ENCODE results near the gene PCSK9. TPM values are rescaled to one million over a fixed set of nuclear protein-coding genes. Genes with fewer than 3 reads are reported as not detected.

PCSK9 gene
- total and polyA plus RNA-seq, 2 of the 13 experiments (the other 11 are each of a cell fraction or from before 2014, with no cell fraction given) = 33.3 to 80.5 TPM

- Histone ChIP-seq H3K9me3 (ENCODE audit: low read length) (no peaks in the 10 kb centered on the region), H4K20me1 (ENCODE audit: insufficient read depth, low read length) (no peaks in the 10 kb centered on the region), H3K4me1 (ENCODE audit: insufficient read depth, low read length) (peaks cover 15% of the 10 kb centered on the region), H3K27ac (ENCODE audit: extremely low read length, insufficient read depth, low read length) (no peak overlapping the region), H3K4me3 (replicated peaks in 1 of 3; ENCODE audit: insufficient read depth in 1 of 3, low read depth in 2 of 3, low read length in 3 of 3) (no peak overlapping the region), H3K27me3 (ENCODE audit: control insufficient read depth in 1 of 2, insufficient read depth in 2 of 2, low read length in 2 of 2) (no peaks in the 10 kb centered on the region), H3K79me2 (ENCODE audit: insufficient read depth, low read length) (no peaks in the 10 kb centered on the region), H3K9ac (ENCODE audit: insufficient read depth, low read depth, low read length) (no peak overlapping the region), H3K36me3 (replicated peaks in 1 of 2; ENCODE audit: control insufficient read depth in 1 of 2, insufficient read depth in 2 of 2, low read length in 2 of 2) (peaks cover 38 to 80% of the 10 kb centered on the region in 2 experiments), H3K4me2 (ENCODE audit: low read depth, low read length) (no peak overlapping the region), H2AFZ (ENCODE audit: low read length) (no peak overlapping the region)
- DNase-seq (ENCODE audit: low spot score) (no peak), FAIRE-seq (no peak), ATAC-seq (no peak)
- intact Hi-C loops (cut with micrococcal nuclease; ENCODE audit: unreplicated experiment) (loop anchor here (10.0 kb wide), 1 partner anchor 201 kb away; no protein-coding TSS in a partner anchor), in situ Hi-C loops (cut with HindIII; ENCODE audit: extremely low pct_ligation_motif_present, low pct_unique_long_range_greater_than_20kb) (no loop called here)
- no TSS peak for BruUV-seq (replicated peaks)
- TF ChIP-seq KLF13 (CRISPR knock-in tag; IDR thresholded peaks at IDR 0.05) (no peak), ZNF143 (CRISPR knock-in tag; IDR thresholded peaks at IDR 0.05) (no peak), ZFY (CRISPR knock-in tag; IDR thresholded peaks at IDR 0.05) (no peak), SMAD3 (CRISPR knock-in tag; IDR thresholded peaks at IDR 0.05) (no peak), RBM39 (IDR thresholded peaks at IDR 0.05; ENCODE audit: low read depth, low read length, poor library complexity, severe bottlenecking) (no peak), PAXIP1 (CRISPR knock-in tag; conservative IDR thresholded peaks at IDR 0.05) (no peak), ZBTB34 (CRISPR knock-in tag; IDR thresholded peaks at IDR 0.05) (no peak), ZNF816 (CRISPR knock-in tag; IDR thresholded peaks at IDR 0.05; ENCODE audit: borderline replicate concordance) (no peak), ZSCAN9 (CRISPR knock-in tag; IDR thresholded peaks at IDR 0.05; ENCODE audit: borderline replicate concordance) (no peak), ZNF784 (CRISPR knock-in tag; IDR thresholded peaks at IDR 0.05; ENCODE audit: borderline replicate concordance) (no peak), ZBTB25 (CRISPR knock-in tag; IDR thresholded peaks at IDR 0.05) (no peak)
- CTCF ChIA-PET (ENCODE audit: low intra/inter-chr PET ratio, low total read pairs) = no interaction called here
- POLR2A ChIA-PET = no interaction called here
- WGBS (ENCODE audit: low lambda C conversion rate) = 97% methylated on average over 3 of the region's 3 CpGs
Observed at GRCh38 chr1:55073187-55073916, 34.0 kb downstream of the PCSK9 start.
